GM19043 (cell line): ENCODE measurements around the gene BBC3.
"Not testable (repeated sequence)": the region's sequence is repeated elsewhere in the genome, so short reads cannot be mapped to it uniquely, and the experiment has no call there.

Experiments used
- ATAC-seq: cut with Tn5 transposase; IDR thresholded peaks from one replicate; pipeline ENCODE4 v1.9.1; 2021; ENCODE audit warnings: low read depth; ENCODE audit not compliant: unreplicated experiment

Gene BBC3, protein sequence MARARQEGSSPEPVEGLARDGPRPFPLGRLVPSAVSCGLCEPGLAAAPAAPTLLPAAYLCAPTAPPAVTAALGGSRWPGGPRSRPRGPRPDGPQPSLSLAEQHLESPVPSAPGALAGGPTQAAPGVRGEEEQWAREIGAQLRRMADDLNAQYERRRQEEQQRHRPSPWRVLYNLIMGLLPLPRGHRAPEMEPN

GRCh38 chr19:47230921-47231214 lies at the start of gene BBC3:
TSS of gene BBC3 (minus strand) at chr19:47231199. CDS start at chr19:47228431, 2,768 bp downstream.
- no peak for ATAC-seq

- no peak for ATAC-seq
Measured at GRCh38 chr19:47280183-47280797, 49.3 kb upstream of the BBC3 start.

- not testable (repeated sequence) for ATAC-seq
Measured at GRCh38 chr19:47276513-47276912, 45.5 kb upstream of the BBC3 start.

GRCh38 chr19:47275791-47276461 lies 44.9 kb upstream of the BBC3 start:
- ATAC-seq: no peak

DNA sequence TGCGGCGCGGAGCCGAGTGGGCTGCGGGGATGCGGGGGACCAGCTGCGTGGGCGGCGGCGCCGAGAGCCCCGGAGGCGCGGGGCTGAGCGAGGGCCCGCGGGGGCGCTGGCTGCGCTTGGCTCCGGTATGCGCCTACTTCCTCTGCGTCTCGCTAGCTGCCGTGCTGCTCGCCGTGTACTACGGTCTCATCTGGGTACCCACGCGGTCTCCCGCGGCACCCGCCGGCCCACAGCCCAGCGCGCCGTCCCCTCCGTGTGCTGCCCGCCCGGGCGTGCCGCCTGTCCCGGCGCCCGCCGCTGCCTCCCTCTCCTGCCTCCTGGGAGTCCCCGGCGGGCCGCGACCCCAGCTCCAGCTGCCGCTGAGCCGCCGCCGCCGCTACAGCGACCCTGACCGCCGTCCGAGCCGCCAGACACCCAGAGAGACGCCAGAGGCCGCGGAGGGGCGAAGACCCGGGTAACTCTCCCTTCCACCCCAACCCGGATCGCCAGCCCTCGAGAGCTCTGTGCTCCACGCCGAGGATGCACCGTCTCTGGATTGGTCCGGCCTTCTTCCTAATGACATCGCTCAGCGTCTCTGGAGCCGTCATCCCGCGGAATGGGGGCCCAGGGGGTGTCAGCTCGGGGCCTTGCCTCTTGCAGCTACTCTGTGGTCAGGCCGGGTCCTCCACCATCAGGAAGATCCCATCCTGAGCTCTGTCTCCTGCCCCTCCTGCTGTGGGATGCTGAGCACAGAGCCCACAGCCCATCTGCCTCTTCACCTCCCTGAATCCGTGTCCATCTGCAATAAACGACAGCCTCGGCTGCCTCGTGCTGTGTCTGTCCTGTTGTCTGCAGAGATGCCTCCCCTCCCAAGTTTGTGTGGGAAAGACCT lies 44.1 kb upstream of the BBC3 start:
- no peak for ATAC-seq

GRCh38 chr19:47274071-47274890 lies 43.3 kb upstream of the BBC3 start, which contains the start of gene INAFM1:
TSS of gene INAFM1 (plus strand) at chr19:47274885. CDS start at chr19:47274920, 35 bp downstream.
- peak; percentile 52 for ATAC-seq

- peak; percentile 54 for ATAC-seq
Measured at GRCh38 chr19:47273313-47274070, 42.5 kb upstream of the BBC3 start.

DNA sequence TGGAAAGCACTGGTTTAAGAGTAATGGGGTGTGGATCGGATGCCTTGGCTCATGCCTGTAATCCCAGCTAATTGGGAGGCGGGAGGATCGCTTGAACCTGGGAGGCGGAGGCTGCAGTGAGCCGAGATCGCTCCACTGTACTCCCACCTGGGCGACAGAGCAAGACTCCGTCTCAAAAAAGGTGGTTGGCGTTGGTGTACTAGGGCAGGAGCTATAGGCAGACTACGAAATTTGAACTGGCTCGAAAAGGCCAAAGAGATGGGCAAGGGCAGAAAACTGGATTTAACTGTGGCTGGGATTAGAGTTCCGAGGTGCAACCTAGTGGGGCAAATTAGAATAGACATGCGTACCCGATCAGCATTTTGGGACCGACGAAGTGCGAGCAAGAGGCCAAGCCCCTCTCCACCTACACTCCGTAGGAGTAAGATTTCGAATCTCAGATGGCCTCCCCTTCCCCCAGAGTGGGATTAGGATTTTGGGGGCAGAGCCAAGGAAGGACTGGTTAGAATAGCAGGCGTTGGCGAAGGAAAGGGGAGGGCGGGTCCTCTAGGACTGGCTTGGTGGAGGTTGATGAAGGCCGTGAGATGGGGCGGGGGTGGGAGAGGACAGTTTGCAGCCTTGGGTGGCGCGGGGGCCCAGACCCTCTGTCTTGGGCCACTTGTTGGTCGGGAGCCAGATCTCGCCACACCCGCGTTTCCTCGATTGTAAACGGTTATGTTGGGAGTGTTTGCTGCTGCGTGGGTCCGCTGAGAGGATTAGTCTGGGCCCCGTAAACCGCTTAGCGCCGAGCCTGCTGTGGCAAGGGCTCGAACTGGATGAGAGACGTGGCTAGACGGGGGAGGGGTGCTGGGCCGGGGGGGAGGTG lies 41.7 kb upstream of the BBC3 start:
- no peak for ATAC-seq

- no peak for ATAC-seq
Measured at GRCh38 chr19:47271949-47272348, 41.0 kb upstream of the BBC3 start.

GRCh38 chr19:47270408-47270807 lies 39.4 kb upstream of the BBC3 start:
- no peak for ATAC-seq

- no peak for ATAC-seq
Measured at GRCh38 chr19:47269596-47269995, 38.6 kb upstream of the BBC3 start.

- no peak for ATAC-seq
Measured at GRCh38 chr19:47268028-47268427, 37.0 kb upstream of the BBC3 start.

GRCh38 chr19:47267350-47267759 lies 36.4 kb upstream of the BBC3 start:
- ATAC-seq: no peak

DNA sequence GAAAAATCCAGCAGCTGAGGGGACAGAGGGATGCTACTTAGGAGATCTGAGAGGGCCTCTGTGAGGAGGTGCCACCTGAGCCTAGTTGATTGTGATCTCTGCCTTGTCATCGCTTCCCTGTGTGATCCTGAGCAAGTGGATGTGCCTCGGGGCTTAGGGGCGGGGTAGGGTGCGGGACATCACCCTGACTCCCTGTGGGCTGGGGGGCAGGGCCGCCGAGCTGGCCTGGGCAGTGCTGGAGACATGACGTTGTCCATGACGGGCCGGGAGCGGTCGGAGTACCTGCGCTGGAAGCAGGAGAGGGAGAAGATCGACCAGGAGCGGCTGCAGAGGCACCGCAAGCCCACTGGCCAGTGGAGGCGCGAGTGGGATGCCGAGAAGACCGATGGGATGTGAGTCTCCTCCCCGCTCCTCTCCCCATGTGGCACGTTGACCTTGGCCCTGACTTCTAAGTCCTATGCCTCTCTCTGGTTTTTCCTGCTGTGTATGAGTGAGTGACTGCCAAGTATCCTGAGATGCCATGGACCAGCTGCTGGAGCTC lies 35.5 kb upstream of the BBC3 start:
- no peak for ATAC-seq

- no peak for ATAC-seq
Measured at GRCh38 chr19:47264629-47265028, 33.6 kb upstream of the BBC3 start.

- ATAC-seq: peak; percentile 78
Measured at GRCh38 chr19:47261946-47262793, 31.2 kb upstream of the BBC3 start.

- no peak for ATAC-seq
Measured at GRCh38 chr19:47260476-47260875, 29.5 kb upstream of the BBC3 start.
